ENCODE data around the gene IGSF9.

Gene IGSF9

GRCh38 chr1:159945483-159946241 lies at the start of gene IGSF9:
Gene IGSF9 (minus strand): TSS chr1:159945613. CDS start chr1:159943454, 2,159 bp downstream.
- peak; percentile 39 for TF ChIP-seq CTCF (IDR thresholded peaks at IDR 0.05; ENCODE audit: control extremely low read depth, extremely low read depth, low read depth, missing control alignments)
- CTCF ChIA-PET: interaction anchor here (0.8 to 1.9 kb wide), 7 partner anchors 10 to 163 kb away, joined by 3 to 15 read pairs (median 6); no protein-coding TSS in a partner anchor
- peak; percentile 61 for DNase-seq (ENCODE audit: extremely low spot score)
- POLR2A ChIA-PET: no interaction called here

- CTCF ChIA-PET: interaction anchor here (1.6 to 2.5 kb wide), 4 partner anchors 9 to 197 kb away, joined by 3 to 11 read pairs (median 6); no protein-coding TSS in a partner anchor
- POLR2A ChIA-PET: no interaction called here
- TF ChIP-seq CTCF (IDR thresholded peaks at IDR 0.05; ENCODE audit: control extremely low read depth, extremely low read depth, low read depth, missing control alignments): no peak
These were observed 49.5 kb upstream of the IGSF9 start for GRCh38 chr1:159994896-159995295.

GRCh38 chr1:159993911-159994310 lies 48.5 kb upstream of the IGSF9 start:
- no peak for DNase-seq (ENCODE audit: extremely low spot score)
- TF ChIP-seq CTCF (IDR thresholded peaks at IDR 0.05; ENCODE audit: control extremely low read depth, extremely low read depth, low read depth, missing control alignments): no peak
- POLR2A ChIA-PET: no interaction called here
- CTCF ChIA-PET: interaction anchor here (1.6 to 2.5 kb wide), 4 partner anchors 10 to 196 kb away, joined by 3 to 11 read pairs (median 6); no protein-coding TSS in a partner anchor

More at GRCh38 chr1:159994896-159995295, 49.5 kb upstream of the IGSF9 start:
- no peak for DNase-seq (ENCODE audit: extremely low spot score)

GRCh38 chr1:159992161-159992560 lies 46.7 kb upstream of the IGSF9 start:
- no peak for DNase-seq (ENCODE audit: extremely low spot score)
- ChIA-PET POLR2A (no interaction called here), CTCF (interaction anchor here (1.0 to 2.5 kb wide), 3 partner anchors 12 to 86 kb away, joined by 4 to 9 read pairs (median 8); no protein-coding TSS in a partner anchor)
- TF ChIP-seq CTCF (IDR thresholded peaks at IDR 0.05; ENCODE audit: control extremely low read depth, extremely low read depth, low read depth, missing control alignments): no peak

GRCh38 chr1:159991513-159991912 lies 46.1 kb upstream of the IGSF9 start:
- POLR2A ChIA-PET: no interaction called here
- CTCF ChIA-PET: interaction anchor here (1.0 to 1.2 kb wide), 2 partner anchors 16 to 87 kb away, joined by 4 to 8 read pairs; no protein-coding TSS in a partner anchor
- TF ChIP-seq CTCF (IDR thresholded peaks at IDR 0.05; ENCODE audit: control extremely low read depth, extremely low read depth, low read depth, missing control alignments): no peak
- DNase-seq (ENCODE audit: extremely low spot score): no peak

- ChIA-PET CTCF (interaction anchor here (0.9 to 3.4 kb wide), 3 partner anchors 12 to 89 kb away, joined by 3 to 24 read pairs (median 4); no protein-coding TSS in a partner anchor), POLR2A (no interaction called here)
- no peak for TF ChIP-seq CTCF (IDR thresholded peaks at IDR 0.05; ENCODE audit: control extremely low read depth, extremely low read depth, low read depth, missing control alignments)
- DNase-seq (ENCODE audit: extremely low spot score): no peak
These were observed 44.6 kb upstream of the IGSF9 start for GRCh38 chr1:159990005-159990404.

Data from GM10248 (cell line).